HG03378 (cell line): ENCODE measurements around the gene QSOX2.

Source experiments
- ATAC-seq: cut with Tn5 transposase; IDR thresholded peaks from one replicate; pipeline ENCODE4 v1.9.1; 2021; ENCODE audit warnings: mild to moderate bottlenecking, moderate library complexity; ENCODE audit not compliant: unreplicated experiment

QSOX2 gene

DNA sequence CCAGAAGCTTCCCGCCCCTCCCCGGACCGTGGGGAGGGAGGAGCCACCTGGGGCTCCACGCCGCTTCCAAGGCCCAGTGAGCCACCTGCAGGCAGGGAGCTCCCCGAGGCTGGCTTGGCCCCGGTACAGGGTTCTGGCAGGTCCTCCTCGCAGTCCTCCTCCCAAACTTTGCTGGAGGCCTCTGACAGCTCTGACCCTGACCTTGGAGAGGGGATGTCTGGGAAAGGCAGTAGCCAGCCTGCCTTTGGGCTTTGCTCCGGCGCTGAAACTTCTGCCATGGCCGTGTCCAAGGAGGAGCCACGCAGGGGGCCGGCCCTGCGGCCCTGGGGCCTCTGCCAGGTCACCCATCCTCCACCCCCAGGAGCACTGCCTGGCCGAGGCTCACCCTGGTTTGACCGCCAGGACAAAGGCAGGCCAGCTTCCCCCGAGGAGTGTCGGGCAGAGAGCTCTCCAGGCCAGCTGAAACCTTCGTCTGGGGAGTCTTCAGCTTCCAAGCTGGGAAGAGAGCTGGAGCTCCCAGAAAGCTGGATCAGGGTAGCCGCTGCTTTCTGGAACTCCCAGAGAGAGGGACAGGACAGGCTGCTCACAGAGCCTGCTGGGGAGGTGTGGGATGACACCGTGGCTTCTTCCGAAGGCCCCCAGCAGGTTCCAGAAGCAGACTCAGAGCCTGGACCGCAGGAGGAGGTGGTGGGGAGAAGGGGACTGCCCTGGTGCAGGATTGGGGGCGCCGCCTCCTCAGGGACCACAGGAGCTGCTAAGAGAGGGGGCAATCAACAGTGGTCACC lies 9.0 kb upstream of the QSOX2 start:
- ATAC-seq = no peak

DNA sequence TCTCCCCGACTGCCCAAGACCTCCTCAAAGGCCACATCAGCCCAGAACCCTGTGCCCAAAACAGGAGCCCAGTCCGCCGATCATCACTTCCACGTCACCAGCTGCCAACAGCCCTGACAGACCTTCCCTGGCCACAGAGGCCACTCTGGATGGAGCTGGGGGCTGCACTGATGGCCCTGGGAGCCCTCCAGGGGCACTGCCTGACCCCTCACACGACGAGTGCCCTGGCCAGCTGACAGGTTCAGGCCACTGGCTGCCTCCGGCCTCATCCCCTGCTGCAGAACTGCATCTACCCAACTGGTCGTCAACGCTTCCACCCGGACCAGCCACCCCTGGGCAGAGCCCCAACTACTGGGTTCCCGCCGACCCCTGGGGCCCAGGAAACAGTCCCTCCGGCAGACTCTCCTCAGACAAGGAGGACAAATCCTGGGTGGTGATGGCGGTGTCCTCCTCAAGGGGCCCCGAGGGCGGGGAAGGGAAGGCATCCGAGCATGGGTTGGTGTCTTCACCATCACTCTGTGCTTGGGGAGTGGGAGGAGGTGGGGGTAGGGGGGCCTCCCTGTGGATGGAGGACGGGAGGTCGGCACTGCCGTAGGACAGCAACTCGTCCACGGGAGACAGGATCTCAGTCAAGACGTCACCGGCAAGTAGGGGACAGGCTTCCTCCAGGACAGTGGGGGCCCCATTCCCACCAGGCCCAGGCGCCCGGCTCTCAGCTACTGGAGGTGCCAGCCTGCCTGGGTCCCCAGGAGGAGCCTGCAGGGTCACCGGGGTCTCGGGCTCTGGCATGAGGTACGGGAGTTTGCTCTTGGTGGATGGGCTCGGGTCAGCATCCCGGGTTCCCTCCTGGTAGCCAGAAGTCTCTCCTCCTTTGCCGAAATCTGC lies 7.9 kb upstream of the QSOX2 start:
- ATAC-seq = no peak

DNA sequence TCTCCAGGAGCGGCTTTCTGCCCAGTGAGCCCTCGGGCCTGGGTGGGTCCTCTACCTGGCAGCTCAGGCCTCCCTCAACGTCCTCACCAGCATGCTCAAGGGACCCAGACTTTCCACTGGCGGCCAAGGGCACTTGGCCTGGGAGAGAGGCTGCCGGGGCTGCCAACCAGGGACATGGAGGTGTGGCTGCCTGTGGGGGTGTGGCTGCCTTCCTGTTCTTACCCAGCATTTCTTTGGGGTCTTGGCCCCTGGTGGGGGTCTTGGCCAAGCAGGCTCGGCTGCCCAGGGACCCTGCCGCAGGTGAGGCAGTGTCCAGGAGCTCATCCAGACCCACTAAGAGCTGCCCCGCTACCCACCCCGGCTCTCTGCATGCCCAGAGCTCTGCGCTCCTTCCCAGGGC lies 7.2 kb upstream of the QSOX2 start:
- ATAC-seq = no peak

DNA sequence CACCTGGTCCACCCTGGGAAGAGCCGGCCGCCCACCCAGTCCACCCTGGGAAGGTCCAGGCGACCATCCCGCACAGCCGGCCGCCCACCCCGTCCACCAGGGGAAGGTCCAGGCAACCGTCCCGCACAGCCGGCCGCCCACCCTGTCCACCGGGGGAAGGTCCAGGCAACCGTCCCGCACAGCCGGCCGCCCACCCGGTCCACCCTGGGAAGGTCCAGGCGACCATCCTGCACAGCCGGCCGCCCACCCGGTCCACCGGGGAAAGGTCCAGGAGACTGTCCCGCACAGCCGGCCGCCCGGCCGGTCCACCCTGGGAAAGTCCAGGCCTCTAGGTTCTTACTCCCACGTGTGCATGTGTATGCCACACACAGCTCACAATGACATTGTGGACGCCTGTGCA lies 6.7 kb upstream of the QSOX2 start:
- ATAC-seq = no peak

DNA sequence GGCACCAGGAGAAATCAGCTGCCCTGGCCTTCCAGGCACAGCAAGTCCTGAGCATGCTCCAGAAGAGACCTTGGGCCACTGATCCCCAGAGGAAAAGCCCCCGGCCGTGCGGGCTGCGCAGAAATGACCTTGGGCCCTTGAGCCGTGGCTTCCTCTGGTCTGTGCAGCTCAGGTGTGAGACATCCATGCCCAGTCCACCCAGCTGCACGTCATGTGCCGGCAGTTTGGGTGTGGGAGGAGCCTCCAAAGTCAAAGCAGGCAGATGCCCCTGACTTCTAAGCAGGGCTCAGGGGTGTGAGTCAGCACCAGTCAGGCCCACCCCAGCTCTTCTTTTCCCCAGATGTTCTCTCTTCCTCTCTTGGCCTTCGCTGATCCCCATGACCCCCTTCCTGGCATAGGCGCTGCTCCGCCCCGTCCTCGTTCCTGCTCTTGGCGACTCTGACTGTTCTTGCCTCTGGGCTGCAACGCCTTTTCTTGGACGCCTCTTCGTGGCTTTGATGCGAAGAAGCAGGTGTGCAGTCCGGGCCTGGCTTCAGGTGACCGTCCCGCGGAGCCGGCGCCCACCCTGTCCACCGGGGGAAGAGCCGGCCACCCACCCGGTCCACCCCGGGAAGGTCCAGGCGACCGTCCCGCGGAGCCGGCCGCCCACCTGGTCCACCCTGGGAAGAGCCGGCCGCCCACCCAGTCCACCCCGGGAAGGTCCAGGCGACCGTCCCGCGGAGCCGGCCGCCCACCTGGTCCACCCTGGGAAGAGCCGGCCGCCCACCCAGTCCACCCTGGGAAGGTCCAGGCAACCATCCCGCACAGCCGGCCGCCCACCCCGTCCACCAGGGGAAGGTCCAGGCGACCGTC lies 5.9 kb upstream of the QSOX2 start:
- ATAC-seq = no peak

DNA sequence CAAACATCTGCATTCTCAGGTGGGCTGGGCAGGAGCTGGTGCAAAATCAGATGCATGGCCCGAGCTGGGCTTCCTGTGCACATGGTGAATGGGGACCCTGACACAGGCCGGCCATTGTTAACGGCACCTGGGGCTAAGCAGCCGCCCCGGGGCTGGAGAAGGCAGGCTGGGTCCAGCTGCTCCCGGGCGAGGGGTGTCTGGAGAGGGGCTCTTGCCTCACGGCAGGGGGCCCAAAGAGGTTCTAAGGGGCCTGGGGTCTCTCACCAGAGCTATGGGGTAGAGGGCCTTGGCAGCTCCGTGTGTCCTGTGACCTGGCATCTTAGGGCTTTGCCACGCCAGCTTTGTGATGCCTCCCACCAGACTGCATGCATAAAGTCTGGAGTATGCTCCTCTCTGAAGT lies 5.1 kb upstream of the QSOX2 start:
- no peak for ATAC-seq

DNA sequence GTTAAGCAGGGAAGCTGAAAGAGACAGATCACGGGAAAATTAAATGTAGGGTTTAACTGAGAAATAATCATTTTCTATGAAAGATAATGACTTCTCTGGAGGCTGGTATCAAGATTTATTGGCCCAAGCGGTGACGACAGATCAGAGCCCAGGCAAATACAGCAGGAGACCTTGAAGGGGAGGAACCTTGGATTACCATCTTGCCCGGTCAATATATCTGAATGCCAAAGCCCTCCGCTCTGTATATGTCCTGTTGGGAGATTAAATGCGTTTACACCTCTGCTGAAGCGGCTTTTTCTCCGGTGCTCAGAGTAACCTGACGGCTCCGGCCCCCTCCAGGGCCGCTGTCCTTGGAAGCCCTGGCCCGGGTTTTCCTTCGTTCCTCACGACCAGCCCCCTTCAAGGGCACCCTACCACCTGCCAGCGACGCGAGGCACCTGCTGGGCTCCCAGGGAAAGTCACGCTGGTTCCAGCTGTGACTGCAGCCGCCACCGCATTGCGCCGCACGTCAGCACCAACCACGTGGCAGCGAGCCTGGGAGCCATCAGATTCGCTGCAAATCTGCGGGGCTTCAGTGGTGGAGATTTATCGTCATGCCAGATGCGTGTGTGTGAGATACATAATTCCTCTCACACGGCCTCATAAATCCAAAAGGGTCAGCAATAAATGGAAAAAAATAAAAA lies 4.4 kb upstream of the QSOX2 start:
- ATAC-seq = no peak

DNA sequence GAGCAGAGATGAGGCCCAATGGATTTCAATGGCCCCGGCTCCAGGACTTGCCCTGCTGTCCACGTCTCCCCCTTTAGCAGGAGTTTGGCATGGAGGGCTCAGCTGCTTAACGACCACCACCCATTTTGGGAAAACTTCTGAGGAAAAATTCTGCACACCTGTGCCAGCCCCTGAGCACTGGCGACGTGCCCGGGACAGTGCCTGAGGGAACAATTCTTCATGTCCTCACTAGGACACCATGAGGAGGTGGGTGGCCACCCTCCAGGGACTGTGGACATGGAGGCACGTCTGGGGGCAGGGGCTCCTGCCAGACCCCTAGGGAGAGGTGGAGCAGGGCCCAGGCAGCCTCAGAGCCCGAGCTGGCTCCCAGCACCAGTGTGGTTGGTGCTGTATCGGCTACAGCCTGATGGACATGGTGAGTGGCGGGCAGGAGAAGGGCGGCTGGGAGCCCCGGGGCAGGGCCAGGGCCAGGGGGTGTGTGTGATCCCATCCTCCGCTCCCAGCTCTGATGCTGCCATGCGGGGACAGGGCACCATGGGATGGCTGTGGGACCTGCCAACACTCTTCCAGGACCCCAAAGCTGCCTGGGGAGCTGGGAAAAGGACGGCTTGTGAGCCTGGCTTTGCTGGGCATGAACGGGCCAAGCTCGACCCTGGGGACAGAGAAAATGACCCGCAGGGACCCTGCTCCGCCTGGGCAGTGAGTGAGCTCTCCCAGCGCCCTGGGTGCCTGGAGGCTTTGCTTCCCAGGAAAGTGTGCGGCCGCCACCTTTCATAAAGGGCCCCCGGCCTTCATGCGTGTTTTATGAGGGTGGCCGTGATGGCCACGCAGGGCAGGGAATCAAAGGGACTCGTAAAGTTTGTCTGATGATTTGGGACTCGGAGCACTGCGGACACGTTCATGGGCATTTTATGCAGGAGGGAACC lies 3.6 kb upstream of the QSOX2 start:
- ATAC-seq = no peak

DNA sequence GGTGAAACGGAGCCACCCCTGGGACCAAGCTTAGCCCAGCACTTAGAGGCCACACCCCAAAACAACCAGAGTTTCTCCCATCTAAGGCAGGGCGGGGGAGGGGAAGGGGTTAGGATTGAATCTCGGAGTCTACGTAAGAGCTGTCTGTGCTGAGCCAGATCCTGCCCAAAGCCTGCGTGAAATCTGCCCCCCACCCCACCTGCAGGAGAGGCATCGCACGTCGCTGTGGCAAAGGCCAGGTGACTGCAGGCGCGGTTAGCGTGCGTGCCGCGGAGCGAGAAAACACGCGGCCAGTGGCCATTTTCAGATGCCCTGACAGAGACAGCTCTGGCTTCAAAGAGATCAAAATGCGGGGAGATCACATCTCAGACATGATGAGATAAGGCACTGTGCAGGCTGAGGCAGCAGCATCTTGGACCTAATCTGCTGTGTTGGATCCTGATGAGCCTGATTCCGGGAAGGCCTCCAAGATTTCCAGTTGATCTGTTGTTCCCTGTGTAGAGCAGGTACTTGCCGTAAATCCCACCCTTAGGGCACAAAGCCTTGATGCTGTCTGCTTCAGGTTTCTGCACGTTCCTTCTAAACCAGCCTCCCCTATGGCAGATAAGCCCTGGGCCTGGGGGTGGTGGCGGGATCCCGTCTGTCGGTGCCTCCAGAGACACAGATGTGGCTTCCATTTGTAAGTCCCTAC lies 2.5 kb upstream of the QSOX2 start:
- no peak for ATAC-seq

DNA sequence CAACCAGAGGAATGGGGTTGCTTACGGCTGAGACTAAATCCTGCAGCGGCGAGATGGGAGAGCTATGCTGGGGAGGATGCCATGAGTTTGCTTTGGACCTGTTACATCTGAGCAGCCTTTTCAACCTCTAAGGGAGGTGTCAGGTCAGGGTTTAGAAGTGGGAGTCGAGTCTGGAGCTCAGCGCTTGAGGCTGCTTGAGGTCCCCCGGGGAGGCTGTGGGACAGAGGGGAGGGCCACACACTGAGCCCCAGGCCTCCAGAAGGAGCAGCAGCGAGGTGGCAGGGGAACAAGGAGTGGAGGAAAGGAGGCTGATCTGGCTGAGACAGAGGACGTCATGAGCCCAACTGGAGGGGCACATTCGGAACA lies 1.9 kb upstream of the QSOX2 start:
- no peak for ATAC-seq

DNA sequence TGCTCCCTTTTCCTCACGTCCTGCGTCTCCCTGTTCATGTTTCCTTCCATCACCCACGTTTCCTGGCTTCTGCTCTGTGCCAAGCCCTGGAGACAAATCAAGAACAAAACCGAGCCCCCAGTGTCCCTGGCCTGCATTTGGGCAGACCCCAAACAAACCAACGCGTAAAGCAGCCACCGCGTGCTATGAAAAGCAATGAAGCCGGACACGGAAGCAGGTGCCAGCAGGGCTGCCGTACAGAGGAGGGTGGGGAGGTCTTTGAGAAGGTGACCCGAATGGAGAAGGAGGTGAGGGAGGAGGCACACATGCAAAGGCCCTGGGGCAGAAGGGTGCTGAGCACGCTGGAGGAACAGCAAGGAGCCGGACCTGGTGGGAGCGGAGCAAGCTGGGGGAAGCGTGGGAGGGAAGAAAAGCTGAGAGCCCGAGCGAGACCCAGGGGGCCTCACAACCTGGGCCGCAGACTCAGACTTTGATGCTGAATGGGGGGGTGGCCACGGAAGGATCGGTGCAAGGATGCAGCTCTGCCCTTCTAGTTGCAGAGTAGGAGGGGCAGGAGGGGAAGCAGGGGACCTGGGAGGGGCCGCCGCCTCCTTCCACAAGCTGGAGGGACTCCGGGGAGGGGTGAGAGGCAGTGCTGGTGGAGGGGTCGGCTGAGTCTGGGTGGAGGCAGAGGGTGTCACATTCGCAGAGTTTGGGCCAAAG lies 1.4 kb upstream of the QSOX2 start:
- ATAC-seq = no peak

DNA sequence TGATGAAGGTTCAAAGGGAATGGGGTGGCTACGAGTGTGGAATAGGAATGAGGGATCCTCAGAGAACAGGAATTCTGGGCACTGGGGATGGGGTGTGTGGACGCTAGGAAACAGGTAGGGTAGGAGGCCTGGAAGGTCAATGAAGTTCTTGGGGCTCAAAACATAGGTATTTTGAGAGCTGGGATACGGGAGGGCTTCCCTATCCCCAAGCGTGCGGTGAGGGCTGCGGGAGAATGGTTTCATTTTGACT lies 718 bp downstream of the QSOX2 start:
- no peak for ATAC-seq

DNA sequence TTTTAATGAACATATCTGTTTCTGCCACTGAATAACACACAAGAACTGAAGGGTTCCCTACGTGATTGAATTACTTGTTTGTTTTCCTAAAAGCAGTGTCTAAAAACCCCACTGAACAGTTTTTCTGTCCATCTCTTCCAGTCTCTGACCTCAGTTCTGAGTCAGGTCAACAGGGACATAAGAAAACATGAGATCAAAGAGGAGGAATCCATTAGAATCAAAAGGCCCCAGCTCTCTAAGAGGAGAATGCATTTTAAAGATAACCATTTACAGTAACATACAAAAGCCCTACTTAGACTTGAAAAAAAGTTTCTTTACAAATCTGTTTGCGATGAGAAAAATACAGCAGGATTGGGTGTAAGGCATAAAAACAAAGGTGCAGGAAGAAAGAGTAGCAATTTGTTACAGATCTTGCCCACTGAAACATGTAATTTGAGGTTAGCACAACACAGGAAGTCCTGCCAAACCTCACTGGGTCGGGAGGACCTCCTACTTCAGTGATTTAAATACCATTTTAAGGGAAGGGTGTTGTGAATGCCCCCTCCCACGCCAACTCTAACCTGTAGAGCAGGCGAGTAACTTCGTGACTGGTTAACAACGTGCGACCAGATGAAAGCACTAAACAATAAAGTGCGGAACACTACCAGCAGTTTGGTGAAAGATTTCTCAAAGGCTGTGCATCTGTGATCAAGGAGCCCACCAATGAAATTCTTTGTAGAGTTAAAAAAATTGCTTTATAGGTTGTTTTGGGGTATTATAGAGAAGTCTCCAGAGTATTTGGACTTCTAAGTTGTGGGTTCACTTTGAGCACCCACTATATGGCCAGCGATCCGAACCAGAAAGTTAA lies 1.3 kb downstream of the QSOX2 start:
- peak; percentile 43 for ATAC-seq

DNA sequence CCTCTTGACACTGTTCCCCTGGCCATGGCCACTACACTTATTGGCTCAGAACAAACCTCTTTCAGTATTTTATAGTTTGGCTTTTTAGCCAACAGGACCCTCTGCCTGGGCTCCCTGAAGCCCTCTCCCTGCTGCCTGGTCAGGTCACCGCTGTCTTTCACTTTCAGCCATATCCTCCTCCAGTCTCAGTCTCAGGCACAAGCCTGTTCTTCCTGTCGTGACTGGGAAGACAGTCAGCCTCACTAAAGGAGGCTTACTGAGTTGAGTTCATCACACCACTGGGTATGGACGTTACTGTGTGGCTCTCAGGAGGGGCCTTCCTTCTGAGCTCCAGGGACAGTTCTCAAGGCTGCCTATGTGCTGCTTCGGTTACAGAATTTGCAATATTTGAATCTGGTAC lies 2.0 kb downstream of the QSOX2 start:
- no peak for ATAC-seq

DNA sequence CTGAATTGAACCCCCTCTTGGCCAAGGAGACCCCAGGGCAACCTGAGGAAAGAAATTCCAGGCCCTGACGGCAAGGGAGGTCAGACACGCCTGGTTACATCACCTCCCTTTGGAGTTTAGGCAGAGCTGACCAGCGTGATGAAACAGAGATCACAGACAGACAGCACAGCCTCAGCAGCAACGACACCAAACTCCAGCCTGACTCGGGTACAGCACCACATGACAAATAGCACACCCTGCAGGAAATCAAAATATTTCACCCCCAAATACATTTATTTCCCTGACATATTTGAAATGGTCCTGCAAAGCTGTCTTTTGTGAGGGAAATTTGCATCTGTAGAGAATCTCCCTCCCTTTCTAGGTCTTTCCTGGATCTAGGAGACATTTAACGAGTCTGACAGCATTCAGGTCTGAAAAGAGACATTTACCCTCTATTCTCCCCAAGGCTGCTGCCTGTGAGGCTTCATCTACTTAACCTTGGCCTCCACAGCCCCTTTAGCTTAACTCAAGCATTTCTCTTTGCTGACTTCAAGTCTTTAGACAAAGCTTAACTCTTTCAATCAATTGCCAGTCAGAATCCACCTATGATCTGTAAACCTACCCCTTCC lies 2.6 kb downstream of the QSOX2 start:
- ATAC-seq = no peak

DNA sequence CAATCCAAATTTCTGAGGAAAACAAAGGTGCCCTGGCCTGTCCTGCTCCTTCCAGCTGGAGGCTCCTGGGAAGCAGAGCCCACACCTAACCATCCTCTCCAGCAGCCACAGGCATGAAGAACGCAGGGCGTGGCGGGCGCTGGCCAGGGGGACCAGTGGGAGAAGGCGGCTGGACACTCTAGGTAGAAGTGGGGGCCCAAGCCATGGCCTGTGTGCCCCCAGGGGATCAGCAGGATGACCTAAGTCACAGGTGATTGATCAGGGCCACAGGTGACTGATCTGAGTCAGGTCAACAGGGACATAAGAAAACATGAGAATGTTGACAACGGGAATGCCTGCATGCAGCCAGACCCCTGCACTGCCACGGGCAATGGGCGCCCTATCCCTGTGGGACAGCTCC lies 3.4 kb downstream of the QSOX2 start:
- ATAC-seq = no peak

DNA sequence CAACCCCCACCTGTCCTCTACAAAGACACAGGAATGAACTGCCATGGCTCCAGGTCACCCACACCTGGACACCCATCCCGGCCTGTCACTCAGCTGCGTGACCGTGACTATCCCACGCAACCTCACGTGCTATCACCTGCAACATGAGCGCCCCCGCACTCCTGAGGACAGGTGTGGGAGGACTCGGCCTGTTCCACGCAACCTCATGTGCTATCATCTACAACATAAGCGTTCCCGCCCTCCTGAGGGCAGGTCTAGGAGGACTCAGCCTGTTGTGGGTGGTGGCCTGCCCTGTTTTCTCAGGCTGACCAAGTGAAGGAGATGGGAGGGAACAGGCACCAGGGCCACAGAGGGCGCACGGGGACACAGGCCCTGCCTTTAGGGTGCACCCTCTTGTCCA lies 4.1 kb downstream of the QSOX2 start:
- no peak for ATAC-seq

DNA sequence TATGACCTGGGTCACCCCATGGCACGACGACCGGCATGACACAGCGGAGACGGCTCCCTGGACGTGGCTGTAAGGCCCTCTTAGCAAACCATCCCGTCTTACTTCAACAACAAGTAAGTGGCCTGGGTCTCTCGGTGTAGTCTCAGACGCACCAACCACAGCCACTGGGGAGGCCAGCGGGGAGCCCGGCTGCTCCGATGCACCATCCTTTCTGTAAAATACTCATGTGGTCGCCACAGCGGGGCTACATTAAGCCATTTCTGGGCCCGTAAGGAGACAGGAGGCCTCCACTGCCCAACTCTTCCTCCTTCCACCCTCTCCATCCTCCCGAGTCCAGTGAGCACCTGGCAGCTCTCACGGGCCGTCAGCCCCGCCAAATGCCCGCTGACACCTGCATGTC lies 4.7 kb downstream of the QSOX2 start:
- no peak for ATAC-seq
